ENCODE data around the gene TMEM151B. TPM values are rescaled to one million over a fixed set of nuclear protein-coding genes. Genes with fewer than 3 reads are reported as not detected.

TMEM151B gene
- total RNA-seq, 4 donors from 2014 or later: 0.11 TPM; not detected in 3

DNA sequence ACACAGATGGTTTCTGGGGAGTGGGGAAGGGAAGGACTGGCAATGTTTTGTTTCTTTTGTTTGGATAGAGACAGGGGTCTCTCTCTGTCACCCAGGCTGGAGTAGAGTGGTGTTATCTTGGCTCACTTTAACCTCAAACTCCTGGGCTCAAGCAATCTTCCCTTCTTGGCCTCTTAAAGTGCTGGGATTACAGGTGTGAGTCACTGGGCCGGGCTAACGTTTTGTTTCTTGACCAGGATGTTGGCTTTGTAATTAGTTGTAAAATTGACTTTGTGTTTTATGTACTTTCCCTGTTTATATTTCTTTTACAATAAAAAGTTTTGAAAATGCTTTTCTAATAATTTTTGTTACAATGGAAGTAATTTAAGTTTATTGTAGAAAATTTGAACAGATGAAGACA lies 83.1 kb downstream of the TMEM151B start:
- no peak overlapping the region for H3K27ac ChIP-seq
- H3K4me1 ChIP-seq: no peaks in the 10 kb centered on the region
- H3K4me3 ChIP-seq: no peak overlapping the region
- TF ChIP-seq, protein P1, sequence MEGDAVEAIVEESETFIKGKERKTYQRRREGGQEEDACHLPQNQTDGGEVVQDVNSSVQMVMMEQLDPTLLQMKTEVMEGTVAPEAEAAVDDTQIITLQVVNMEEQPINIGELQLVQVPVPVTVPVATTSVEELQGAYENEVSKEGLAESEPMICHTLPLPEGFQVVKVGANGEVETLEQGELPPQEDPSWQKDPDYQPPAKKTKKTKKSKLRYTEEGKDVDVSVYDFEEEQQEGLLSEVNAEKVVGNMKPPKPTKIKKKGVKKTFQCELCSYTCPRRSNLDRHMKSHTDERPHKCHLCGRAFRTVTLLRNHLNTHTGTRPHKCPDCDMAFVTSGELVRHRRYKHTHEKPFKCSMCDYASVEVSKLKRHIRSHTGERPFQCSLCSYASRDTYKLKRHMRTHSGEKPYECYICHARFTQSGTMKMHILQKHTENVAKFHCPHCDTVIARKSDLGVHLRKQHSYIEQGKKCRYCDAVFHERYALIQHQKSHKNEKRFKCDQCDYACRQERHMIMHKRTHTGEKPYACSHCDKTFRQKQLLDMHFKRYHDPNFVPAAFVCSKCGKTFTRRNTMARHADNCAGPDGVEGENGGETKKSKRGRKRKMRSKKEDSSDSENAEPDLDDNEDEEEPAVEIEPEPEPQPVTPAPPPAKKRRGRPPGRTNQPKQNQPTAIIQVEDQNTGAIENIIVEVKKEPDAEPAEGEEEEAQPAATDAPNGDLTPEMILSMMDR (IDR thresholded peaks at IDR 0.05 in 4 of 5, conservative IDR thresholded peaks at IDR 0.05 in 1 of 5): no peak
- TF ChIP-seq POLR2A (IDR thresholded peaks at IDR 0.05): no peak
- ATAC-seq (no peak), DNase-seq (no peak)
- no peaks in the 10 kb centered on the region for H3K27me3 ChIP-seq
- no peaks in the 10 kb centered on the region for H3K36me3 ChIP-seq
- H3K9me3 ChIP-seq: no peaks in the 10 kb centered on the region
- intact Hi-C loops (cut with DNase I; ENCODE audit: low total_unique reads) (no loop called here), in situ Hi-C loops (cut with MboI; ENCODE audit: low sequenced_read_pairs in 4 of 4) (no loop called here)

DNA sequence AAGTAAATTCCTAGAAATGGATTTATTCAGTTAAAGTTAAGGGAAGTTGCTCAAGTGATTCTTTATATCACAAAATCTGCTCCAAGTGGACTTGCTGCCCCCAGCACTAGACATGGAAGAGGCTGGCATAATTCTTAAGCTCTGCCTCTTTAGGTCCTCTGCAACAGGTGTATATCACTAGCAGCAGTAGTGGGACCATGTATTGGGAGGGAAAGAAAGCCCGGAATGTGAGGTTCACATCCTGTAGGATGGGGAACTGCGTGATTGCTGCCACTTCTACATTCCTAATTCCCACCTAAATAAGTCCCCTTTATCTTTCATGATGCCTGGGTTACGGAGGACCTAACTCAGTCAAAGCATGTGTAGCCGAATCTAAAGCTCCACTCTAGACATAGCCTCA lies 85.4 kb downstream of the TMEM151B start:
- H3K9me3 ChIP-seq: no peaks in the 10 kb centered on the region
- no peaks in the 10 kb centered on the region for H3K27me3 ChIP-seq
- H3K4me1 ChIP-seq: no peaks in the 10 kb centered on the region
- no peaks in the 10 kb centered on the region for H3K36me3 ChIP-seq
- intact Hi-C loops (cut with DNase I; ENCODE audit: low total_unique reads): no loop called here
- no peak for ATAC-seq
- DNase-seq: no peak
- no peak for TF ChIP-seq POLR2A (IDR thresholded peaks at IDR 0.05)
- TF ChIP-seq, protein P1 (IDR thresholded peaks at IDR 0.05 in 4 of 5, conservative IDR thresholded peaks at IDR 0.05 in 1 of 5): no peak
- H3K4me3 ChIP-seq: no peak overlapping the region
- in situ Hi-C loops (cut with MboI; ENCODE audit: low sequenced_read_pairs in 4 of 4): no loop called here
- H3K27ac ChIP-seq: no peak overlapping the region

DNA sequence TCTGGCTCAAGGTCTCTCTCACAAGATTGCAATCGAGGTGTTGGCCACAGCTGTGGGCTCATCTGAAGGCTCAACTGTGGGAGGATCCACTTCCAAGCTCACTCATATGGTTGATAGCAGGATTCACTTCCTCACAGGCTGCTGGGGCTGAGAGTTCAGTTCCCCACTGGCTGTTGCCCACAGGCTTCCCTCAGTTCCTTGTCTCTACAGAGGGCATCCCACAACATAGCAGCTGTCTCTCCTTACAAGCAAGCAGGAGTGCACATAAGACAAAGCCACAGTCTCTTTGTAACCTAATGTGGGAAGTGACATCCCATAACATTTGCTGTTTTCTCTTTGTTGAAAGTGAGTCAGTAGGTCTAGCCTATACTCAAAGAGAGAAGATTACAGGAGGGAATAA lies 86.2 kb downstream of the TMEM151B start:
- no peak overlapping the region for H3K4me3 ChIP-seq
- DNase-seq (no peak), ATAC-seq (no peak)
- no peaks in the 10 kb centered on the region for H3K27me3 ChIP-seq
- in situ Hi-C loops (cut with MboI; ENCODE audit: low sequenced_read_pairs in 4 of 4): no loop called here
- intact Hi-C loops (cut with DNase I; ENCODE audit: low total_unique reads): no loop called here
- no peaks in the 10 kb centered on the region for H3K4me1 ChIP-seq
- no peak overlapping the region for H3K27ac ChIP-seq
- TF ChIP-seq, protein P1 (IDR thresholded peaks at IDR 0.05 in 4 of 5, conservative IDR thresholded peaks at IDR 0.05 in 1 of 5): no peak
- TF ChIP-seq POLR2A (IDR thresholded peaks at IDR 0.05): no peak
- no peaks in the 10 kb centered on the region for H3K9me3 ChIP-seq
- no peaks in the 10 kb centered on the region for H3K36me3 ChIP-seq

MicroRNA genes within 50 kb of the gene (microRNA counts, 767-probe panel; counts per million panel counts)
- microRNA hsa-miR-4647: 356 to 448 counts per million in 2 donors

Other genes starting within 250 kb of the TMEM151B start
- gene MRPL14, start 143.0 kb upstream of the TMEM151B start, total RNA-seq: 100 to 1,000 TPM; 100 to 180 (median 152) TPM
- 10 to 100 TPM; 27.2 to 71.9 (median 43.7) TPM for gene TMEM63B, start 142.9 kb upstream of the TMEM151B start, total RNA-seq
- under 1 TPM in 1 of 4 donors, not detected in 3; 0.42 TPM for gene CAPN11, start 111.6 kb upstream of the TMEM151B start, total RNA-seq
- not detected for gene MYMX, start 53.5 kb upstream of the TMEM151B start, total RNA-seq
- 10 to 100 TPM; 18.3 to 95.5 (median 40.8) TPM for gene SLC29A1, start 46.9 kb upstream of the TMEM151B start, total RNA-seq
- 1,000 to 10,000 TPM in 2 of 4 donors, 100 to 1,000 TPM in 2; 878 to 1,576 (median 1,106) TPM for gene HSP90AB1, start 23.3 kb upstream of the TMEM151B start, total RNA-seq
- gene SLC35B2, start 12.9 kb upstream of the TMEM151B start, total RNA-seq: 10 to 100 TPM; 14.9 to 35.9 (median 21.4) TPM
- gene NFKBIE, start 4.9 kb upstream of the TMEM151B start, total RNA-seq: 10 to 100 TPM in 2 of 4 donors, 1 to 10 TPM in 2; 4.1 to 11.1 (median 10.0) TPM
- 1 to 10 TPM; 3.9 to 6.3 (median 4.5) TPM for gene AARS2, start 42.9 kb downstream of the TMEM151B start, total RNA-seq
- not detected for gene SPATS1, start 72.2 kb downstream of the TMEM151B start, total RNA-seq
- gene CDC5L, start 117.3 kb downstream of the TMEM151B start, total RNA-seq: 10 to 100 TPM; 26.3 to 30.3 (median 27.7) TPM